Type B pancreatic cell (in vitro differentiated cells): Measurements from ENCODE around the gene KPNA5. TPM values are rescaled to one million over a fixed set of nuclear protein-coding genes. Genes with fewer than 3 reads are reported as not detected.

ENCODE experiments used
- DNase-seq: peaks from one replicate; pipeline ENCODE4 v3.0.0; 2021; ENCODE audit warnings: mixed read lengths; ENCODE audit not compliant: unreplicated experiment; ENCODE audit errors: extremely low spot score
- H3K27ac Mint-ChIP-seq: 2 replicates; pipeline ENCODE4 v1.8.0; 2021; ENCODE audit warnings: mild to moderate bottlenecking, mixed read lengths
- H3K27me3 Mint-ChIP-seq: 2 replicates; pipeline ENCODE4 v1.8.0; 2021; ENCODE audit warnings: mixed read lengths
- H3K36me3 Mint-ChIP-seq: 2 replicates; pipeline ENCODE4 v1.8.0; 2021; ENCODE audit warnings: mixed read lengths
- H3K4me1 Mint-ChIP-seq: one replicate; pipeline ENCODE4 v1.8.0; 2021; ENCODE audit warnings: mixed read lengths; ENCODE audit not compliant: unreplicated experiment
- H3K4me3 Mint-ChIP-seq: 2 replicates; pipeline ENCODE4 v1.8.0; 2021; ENCODE audit warnings: mild to moderate bottlenecking, mixed read lengths
- H3K9me3 Mint-ChIP-seq: 2 replicates; pipeline ENCODE4 v1.8.0; 2021; ENCODE audit warnings: mixed read lengths
- total RNA-seq: library from RNA; stranded (reverse); gene quantifications from 2 replicates; pipeline ENCODE4 v1.2.1, GENCODE V29; 2021; ENCODE audit warnings: low replicate concordance
- TF ChIP-seq, protein P1 (sequence below): fragments of 200-600 bp; sonication (generic); conservative IDR thresholded peaks from 2 replicates; pipeline ENCODE4 v1.5.0; 2021; ENCODE audit warnings: antibody characterized with exemption, mild to moderate bottlenecking

The KPNA5 gene
- total RNA-seq, 1 donor from 2014 or later = 12.6 TPM

- H3K4me1 Mint-ChIP-seq = peaks cover 8% of the 10 kb centered on the region
- H3K4me3 Mint-ChIP-seq = no peak overlapping the region
- no peaks in the 10 kb centered on the region for H3K9me3 Mint-ChIP-seq
- no peaks in the 10 kb centered on the region for H3K36me3 Mint-ChIP-seq
- TF ChIP-seq, protein P1, sequence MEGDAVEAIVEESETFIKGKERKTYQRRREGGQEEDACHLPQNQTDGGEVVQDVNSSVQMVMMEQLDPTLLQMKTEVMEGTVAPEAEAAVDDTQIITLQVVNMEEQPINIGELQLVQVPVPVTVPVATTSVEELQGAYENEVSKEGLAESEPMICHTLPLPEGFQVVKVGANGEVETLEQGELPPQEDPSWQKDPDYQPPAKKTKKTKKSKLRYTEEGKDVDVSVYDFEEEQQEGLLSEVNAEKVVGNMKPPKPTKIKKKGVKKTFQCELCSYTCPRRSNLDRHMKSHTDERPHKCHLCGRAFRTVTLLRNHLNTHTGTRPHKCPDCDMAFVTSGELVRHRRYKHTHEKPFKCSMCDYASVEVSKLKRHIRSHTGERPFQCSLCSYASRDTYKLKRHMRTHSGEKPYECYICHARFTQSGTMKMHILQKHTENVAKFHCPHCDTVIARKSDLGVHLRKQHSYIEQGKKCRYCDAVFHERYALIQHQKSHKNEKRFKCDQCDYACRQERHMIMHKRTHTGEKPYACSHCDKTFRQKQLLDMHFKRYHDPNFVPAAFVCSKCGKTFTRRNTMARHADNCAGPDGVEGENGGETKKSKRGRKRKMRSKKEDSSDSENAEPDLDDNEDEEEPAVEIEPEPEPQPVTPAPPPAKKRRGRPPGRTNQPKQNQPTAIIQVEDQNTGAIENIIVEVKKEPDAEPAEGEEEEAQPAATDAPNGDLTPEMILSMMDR = no peak
- DNase-seq = no peak
- H3K27ac Mint-ChIP-seq = no peak overlapping the region
- H3K27me3 Mint-ChIP-seq = peaks cover 10% of the 10 kb centered on the region
Measured at GRCh38 chr6:116772450-116772849, 91.4 kb downstream of the KPNA5 start.

DNA sequence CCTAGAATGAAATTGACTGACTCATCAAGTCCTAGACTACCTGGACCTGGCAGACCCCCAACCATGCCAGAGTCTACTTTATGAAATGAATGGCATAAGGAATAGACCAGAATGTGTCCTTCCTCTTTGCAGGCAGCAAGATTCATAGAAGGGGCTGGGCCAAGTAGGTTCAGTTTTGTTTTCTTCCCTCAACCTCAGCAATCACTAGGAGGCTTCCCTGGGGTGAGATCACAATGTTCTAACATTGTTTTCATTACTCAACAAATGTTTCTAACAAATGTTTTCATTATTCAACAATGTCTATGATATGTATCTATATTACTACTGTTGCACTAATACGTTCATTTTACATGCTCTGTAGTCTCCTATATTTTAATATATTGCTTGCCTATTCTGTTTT lies 92.9 kb downstream of the KPNA5 start:
- TF ChIP-seq, protein P1 = no peak
- H3K27me3 Mint-ChIP-seq = peaks cover 6% of the 10 kb centered on the region
- no peak for DNase-seq
- no peak overlapping the region for H3K27ac Mint-ChIP-seq
- no peaks in the 10 kb centered on the region for H3K36me3 Mint-ChIP-seq
- peaks cover 2% of the 10 kb centered on the region for H3K4me1 Mint-ChIP-seq
- H3K4me3 Mint-ChIP-seq = no peak overlapping the region
- H3K9me3 Mint-ChIP-seq = no peaks in the 10 kb centered on the region

DNA sequence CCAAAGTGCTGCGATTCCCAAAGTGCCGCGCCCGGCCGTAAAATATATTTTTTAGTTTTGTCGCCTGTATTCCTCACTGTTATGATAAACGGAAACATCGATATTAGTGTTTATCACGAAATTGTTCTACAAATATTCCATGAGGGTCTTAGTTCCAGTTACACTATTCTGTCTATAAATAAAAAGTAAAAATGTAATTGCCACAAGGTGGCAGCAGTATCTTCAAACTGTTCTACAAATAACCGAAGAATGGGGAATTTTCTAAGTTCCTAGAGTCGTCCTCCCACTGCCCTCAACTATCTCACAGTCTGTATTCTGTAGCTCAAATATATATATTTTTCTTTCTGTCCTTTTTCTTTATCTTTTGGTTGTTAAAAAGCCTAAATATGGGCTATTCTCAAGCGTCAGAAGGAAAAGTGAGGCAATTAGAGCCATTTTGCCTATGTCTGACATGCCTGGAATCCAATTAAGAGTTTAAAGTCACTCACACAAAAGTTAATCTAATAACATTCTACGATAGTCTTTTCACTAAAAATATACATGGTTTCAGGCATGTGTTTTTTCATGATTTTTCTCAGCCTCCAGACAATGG lies 98.7 kb downstream of the KPNA5 start:
- Mint-ChIP-seq H3K4me3 (no peak overlapping the region), H3K27ac (no peak overlapping the region), H3K36me3 (no peaks in the 10 kb centered on the region), H3K27me3 (no peaks in the 10 kb centered on the region), H3K9me3 (no peaks in the 10 kb centered on the region), H3K4me1 (peaks cover 5% of the 10 kb centered on the region)
- TF ChIP-seq, protein P1 = peak; percentile 79
- no peak for DNase-seq

- TF ChIP-seq, protein P1 = no peak
- peaks cover 5% of the 10 kb centered on the region for H3K4me1 Mint-ChIP-seq
- no peak overlapping the region for H3K27ac Mint-ChIP-seq
- H3K36me3 Mint-ChIP-seq = no peaks in the 10 kb centered on the region
- H3K27me3 Mint-ChIP-seq = no peaks in the 10 kb centered on the region
- H3K4me3 Mint-ChIP-seq = no peak overlapping the region
- DNase-seq = no peak
- H3K9me3 Mint-ChIP-seq = no peaks in the 10 kb centered on the region
Measured at GRCh38 chr6:116783852-116784251, 102.8 kb downstream of the KPNA5 start.

Other genes with a start within 250 kb of the KPNA5 start
- 0.99 and 1.6 TPM in 2 replicates for gene CALHM6, start 219.8 kb upstream of the KPNA5 start, total RNA-seq
- 0.10 and 0.46 TPM in 2 replicates for gene CALHM5, start 169.6 kb upstream of the KPNA5 start, total RNA-seq
- 0.27 and 0.31 TPM in 2 replicates for gene TRAPPC3L, start 135.5 kb upstream of the KPNA5 start, total RNA-seq
- gene CALHM4, start 127.5 kb upstream of the KPNA5 start, total RNA-seq = not detected in 2 replicates
- 37.2 and 40.0 TPM in 2 replicates for gene RWDD1, start 109.7 kb upstream of the KPNA5 start, total RNA-seq
- 0.95 and 4.4 TPM in 2 replicates for gene RSPH4A, start 64.7 kb upstream of the KPNA5 start, total RNA-seq
- 9.6 and 12.9 TPM in 2 replicates for gene ZUP1, start 12.4 kb upstream of the KPNA5 start, total RNA-seq
- gene FAM162B, start 84.5 kb downstream of the KPNA5 start, total RNA-seq = 1.8 and 3.5 TPM in 2 replicates
- gene GPRC6A, start 147.9 kb downstream of the KPNA5 start, total RNA-seq = 0.12 and 0.19 TPM in 2 replicates
- 18.3 and 23.9 TPM in 2 replicates for gene RFX6, start 196.0 kb downstream of the KPNA5 start, total RNA-seq